HG02610 (cell line): ENCODE data around the gene CBS.
"Not testable (repeated sequence)": the region's sequence is repeated elsewhere in the genome, so short reads cannot be mapped to it uniquely, and the experiment has no call there.

Experiments
- ATAC-seq: cut with Tn5 transposase; IDR thresholded peaks from one replicate; pipeline ENCODE4 v1.9.1; 2021; ENCODE audit warnings: mild to moderate bottlenecking, moderate library complexity; ENCODE audit not compliant: unreplicated experiment

Gene CBS

DNA sequence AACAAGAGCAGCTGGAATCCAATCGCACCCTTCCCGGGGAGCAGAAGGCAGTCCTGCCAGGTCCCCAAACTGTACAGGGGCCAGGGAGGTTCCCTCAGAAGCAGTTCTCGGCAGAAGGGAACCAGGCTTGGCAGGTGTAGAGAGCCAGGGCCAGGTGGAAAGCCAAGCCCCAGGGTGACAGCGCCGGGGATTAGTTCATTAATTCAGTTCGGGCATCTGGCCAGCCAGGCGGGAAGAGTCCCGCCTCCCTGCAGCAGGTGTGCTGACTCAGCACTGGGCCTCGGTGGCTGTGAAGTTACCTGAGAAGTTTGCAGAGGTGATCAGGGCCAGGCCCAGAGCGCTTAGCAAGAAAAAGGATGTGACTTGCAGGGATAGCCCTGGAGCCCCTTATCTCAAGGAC is 6.0 kb downstream of the CBS start:
- not testable (repeated sequence) for ATAC-seq

DNA sequence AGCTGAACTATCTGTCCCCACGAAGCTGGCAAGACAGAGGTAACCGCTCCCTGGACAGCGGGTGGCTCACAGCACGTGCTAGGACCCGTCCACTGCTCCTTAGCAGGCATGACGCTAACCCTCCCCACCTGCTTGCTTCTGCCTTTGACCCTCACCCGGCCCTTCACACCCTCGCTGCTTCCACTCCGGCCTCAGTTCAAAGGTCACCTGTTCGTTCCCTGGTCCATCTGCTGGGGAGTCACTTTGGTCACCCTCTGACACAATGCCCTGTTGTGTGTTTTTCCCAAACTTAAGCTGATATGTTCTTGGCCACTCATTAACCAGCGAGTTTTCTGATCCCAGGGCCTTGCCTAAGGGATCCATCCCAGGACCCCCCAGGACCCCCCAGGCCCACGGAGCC is 7.6 kb downstream of the CBS start:
- ATAC-seq: not testable (repeated sequence)

DNA sequence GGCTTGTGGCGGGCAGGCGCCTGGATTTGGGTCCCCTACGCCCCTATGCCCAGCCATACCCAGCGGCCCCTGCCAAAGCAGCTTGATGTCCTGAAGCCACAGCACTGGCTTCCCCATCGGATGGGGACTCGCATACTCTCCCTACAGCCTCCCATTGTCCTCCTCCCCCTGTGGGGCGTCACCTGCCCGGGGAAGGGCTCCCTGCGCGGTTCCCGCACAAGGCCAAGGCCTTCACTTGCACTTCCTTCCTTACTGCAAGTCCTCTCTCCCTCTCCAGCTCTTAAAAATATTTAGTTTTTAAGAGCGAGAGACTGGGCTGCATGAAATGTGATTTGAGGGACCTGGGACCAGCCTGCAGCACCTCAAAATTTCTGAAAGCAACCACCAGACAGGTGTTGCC is 8.9 kb downstream of the CBS start:
- not testable (repeated sequence) for ATAC-seq

DNA sequence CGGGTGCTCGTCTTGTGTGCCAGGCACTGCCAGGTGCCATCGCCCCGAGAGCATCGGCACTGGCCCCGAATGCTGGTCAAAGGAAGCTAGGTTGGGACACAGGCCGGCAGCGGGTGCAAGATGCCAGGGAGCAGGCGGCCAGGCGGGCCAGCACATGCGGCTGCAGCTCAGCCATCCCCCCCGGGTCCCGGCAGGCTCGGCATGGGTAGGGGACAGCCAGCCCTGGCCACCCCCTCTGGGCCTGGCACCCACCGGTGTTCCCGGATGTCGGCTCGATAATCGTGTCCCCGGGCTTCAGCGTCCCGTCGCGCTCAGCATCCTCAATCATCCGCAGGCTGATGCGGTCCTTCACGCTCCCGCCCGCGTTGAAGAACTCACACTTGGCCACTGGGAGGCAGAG is 9.6 kb downstream of the CBS start:
- not testable (repeated sequence) for ATAC-seq

DNA sequence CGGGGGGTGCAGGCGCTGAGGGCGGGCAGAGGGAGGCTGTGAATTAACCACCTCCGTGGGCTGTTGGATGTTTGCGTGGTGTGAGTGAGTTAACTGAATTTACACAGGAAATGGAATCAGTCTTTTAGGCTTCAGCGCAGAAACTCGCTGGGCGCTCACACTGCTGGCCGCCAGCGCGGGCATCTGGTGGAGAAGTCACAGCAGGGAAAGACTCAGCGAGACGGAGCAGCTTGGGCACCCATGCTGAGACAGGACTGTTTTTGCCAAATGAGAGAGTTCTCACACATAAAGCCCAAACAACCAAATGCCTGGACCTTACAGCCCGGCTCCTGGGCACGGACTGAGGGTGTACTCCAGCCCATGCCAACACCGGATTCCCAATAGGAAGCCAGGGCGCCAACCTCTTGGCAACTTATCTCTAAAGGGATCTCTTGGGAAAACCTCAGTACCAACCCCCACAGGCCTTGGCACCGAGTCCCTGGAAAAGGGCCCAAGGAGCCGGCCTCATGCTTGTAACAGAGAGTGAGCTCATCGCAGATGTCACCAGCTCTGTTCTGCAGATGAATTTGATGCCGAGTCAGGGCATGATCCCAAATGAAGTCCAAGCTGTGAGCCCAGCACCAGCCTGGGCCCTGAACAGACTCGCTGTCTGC is 11.2 kb downstream of the CBS start:
- ATAC-seq: not testable (repeated sequence)

DNA sequence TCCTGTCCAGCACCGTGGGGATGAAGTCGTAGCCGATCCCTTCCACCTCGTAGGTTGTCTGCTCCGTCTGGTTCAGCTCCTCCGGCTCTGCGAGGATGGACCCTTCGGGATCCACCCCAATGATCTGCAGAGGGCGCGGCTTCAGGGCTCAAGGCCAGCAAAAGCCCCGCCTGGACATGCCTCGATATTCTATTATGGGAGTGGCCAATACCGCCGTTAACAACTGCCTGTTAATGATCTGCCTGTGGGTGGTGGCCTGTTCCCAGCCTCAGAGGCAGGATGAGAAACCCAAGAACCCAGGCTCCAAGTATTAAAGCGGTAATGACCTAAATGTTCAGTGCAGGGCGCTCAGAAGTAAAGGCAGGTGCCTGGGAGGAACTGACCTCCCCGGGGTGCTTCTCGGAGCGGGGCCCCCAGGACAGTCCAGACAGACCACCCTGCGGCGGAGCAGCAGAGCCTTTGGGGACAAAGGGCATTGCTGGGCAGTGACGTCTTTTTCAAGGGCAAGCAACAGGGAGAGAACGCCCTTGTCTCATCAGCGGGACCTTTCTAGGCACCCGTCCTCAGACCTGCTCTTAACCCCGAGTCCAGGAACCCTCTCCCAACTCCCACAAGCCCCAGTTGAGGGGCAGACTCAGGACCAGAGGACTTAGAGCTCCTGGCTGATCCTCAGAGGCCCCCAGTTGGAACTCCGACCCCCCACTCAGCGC is 12.5 kb downstream of the CBS start:
- ATAC-seq: not testable (repeated sequence)

DNA sequence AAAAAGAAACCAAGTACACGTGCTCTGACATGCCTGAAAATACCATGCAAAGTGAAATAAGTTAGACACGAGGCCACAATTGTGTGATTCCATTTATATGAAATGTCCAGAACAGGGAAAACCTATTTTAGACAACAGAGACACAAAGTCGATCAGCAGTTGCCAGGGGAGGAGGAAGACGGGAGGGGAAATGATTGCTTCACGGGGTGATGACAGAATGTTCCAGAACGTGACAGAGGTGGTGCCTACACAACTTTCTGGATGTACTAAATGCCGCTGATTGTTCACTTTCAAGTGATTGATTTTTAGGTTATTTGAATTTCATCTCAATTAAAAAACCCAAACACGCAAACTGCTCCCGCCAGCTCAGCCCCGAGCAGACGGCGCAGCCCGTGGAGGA is 22.5 kb downstream of the CBS start:
- not testable (repeated sequence) for ATAC-seq

DNA sequence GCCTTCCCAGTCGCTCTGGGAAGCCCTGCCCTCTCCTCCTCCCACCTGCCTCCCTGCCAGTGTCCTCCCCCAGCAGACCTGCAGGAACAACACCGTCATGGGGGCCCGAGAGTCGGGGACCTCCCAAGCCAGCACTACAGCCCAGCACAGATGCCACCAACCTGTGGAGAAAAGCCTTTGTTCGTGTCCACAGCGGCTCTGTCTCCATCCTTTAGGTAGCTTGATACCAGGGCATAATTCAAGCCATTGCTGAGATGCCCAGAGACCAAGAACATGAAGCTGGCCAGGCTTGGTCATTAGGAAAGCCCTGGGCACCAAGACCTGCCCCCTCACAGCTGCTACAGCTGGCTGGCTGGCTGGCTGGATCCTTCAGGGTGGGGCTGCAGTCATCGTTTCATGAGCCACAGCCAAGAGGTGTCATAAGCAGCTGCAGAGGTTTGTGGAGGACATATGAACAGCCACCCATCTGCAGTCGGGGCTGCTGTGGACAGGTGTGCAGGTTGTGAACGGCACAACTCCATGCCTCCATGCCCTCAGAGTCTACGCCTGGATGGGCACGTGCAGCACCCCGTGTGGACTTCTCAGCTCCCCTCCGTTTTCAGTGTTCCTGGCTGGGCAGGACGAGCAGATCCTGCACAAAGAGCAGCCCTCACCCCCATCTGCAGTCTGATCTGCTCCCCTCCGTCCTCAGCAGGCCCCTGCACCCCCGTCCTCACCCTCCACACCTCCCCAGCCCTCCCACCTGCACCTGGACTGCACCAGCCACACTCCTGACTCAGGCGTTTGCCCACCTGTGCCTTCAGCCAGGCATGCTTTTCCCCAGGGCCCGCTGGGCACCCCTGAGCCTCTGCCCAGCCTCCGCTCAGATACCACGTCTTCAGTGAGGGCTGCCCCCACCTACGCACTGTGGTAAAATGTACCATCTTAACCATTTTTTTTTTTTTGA is 29.5 kb downstream of the CBS start:
- not testable (repeated sequence) for ATAC-seq

DNA sequence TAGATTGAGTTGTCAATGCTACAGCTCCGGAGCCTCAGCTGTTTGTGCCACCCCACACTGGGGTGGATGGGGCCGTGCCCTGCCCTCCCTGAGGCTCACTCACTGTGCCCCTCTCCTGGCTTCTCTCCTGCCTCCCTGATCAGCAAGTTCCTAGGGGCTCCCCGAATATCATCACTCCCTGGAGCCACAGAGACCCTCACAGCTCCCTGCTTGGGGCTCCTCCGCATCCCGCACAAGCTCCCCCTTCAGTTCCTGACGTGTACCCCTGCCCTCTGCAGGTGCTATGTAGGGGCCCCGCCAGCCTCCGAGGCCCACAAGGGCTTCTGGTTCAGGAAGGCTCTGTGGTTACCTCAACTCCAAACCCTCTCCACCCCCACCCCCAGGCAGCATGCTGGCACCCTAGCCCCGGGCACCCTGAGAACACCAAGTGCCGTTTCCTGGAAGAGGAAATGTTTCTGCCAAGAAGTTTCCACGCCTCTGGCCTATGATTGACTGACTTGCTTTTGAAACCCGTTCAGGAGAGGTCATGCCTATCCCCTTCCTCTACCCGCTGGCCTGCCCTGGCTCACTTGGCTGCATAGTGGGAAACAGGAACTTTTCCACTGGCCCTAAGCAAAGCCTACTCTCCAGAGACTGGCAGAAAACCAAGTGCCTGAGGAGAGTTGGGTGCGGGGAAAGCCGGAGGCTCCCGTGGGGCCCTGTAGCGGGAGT is 30.3 kb downstream of the CBS start:
- ATAC-seq: not testable (repeated sequence)

DNA sequence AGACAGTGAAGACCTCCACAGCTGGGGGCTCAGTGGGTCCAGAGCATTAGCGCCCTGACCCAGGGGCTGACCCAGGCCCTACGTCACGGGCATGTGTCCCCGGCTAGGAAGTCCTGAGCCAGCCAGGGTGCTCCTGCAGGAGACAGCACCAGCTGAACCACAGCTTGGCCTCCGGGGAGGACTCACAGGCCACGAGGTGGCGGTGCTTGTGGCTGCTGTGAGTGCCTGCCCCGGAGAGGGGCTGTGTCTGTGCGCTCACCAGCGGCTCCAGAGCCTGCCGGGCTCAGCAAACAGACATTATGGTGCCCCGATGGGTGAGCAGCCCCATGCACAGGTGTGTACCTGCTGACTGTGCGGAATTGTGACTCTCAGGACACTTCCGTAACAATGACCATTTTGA is 31.1 kb downstream of the CBS start:
- ATAC-seq: not testable (repeated sequence)

DNA sequence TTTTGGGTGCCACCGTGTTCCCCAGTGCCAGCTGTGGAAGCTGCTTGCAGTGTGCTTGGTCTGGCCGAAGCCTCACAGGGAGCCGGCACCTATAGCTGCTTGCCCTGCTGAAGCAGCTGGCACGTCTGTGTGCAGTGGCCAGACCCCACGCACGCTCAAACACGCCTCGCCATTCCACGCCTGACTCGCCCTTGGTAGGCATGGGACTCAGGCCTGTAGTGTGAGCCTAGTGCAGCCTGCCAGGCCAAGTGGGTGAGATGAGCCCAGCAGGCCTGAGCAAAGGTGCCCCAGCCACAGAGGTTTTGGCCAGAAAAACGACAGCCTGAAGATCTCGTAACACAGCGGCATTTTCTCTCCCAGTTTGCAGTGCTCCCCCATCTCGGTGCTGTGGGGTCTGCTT is 32.3 kb downstream of the CBS start:
- not testable (repeated sequence) for ATAC-seq

DNA sequence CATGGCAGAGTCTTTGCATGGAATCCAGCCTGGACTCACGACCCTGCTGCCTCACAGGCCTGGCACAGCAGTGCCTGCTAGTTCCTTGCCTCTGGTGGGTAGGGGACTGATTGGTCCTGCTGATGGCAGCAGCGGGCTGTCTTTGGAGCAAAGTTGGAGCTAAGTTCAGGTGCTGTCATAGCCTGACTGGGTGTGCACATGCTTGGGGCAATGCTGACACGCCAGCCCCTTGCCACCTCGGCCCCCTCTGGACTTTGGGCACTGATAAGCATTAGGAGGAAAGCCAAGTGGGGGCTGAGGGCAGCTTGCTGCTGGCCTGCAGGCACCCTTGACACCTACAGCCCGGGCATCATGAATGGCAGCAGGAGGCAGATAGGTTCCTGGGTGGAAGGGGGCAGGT is 33.5 kb downstream of the CBS start:
- not testable (repeated sequence) for ATAC-seq

DNA sequence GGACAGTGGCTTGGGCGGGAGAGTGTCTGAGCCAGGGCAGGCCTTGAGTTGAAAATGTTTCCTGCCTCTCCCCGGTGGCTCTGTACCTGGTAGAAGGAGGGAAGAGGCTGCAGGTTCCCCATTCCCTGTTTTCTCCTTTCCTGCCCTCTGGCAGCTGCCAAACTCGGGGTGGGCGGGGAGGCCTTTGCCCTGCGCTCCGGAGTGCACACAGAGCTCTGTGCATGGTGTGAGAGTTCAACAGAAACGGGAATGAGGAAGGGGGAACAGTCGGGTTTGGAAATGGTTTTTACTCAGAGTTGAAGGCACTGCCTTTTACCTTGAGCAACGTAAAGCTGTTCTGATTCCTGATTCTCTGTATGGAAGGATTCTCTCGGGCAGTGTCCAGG is 37.0 kb downstream of the CBS start:
- ATAC-seq: not testable (repeated sequence)

DNA sequence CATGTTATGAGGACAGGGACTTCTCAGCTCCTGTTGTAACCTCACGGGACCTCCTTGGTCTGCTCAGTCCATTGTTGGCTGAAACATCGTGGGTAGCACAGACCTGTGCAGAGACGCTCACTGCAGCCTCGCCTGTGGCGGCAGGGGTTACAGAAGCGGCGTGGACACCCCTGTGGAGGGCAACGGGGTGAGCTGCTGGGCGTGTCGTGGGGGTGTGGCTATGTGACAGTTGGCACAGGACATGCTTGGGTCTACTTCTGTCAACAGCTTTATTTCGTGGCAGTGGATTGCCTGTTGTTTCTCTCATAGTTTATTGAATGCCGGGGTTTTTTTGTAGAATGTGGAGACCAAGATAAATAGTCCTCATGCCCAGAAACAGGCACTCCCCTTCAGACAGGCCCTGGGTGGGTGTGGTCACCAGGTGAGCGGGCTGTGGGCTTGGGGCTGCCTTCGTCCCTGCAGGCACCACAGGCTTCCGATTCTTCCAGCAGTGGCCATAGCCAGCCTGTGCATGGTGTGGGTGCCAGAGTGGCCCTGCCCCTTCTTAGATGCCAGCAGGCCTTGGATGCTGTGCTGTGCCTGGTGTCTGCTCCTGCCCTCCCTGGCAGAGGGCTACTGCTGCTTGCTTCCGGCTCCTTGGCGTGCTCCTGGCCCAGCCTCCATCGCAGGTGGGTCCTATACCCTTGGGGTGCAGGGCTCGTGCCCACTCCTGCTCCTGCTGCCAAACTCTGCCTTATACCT is 37.5 kb downstream of the CBS start:
- ATAC-seq: not testable (repeated sequence)

DNA sequence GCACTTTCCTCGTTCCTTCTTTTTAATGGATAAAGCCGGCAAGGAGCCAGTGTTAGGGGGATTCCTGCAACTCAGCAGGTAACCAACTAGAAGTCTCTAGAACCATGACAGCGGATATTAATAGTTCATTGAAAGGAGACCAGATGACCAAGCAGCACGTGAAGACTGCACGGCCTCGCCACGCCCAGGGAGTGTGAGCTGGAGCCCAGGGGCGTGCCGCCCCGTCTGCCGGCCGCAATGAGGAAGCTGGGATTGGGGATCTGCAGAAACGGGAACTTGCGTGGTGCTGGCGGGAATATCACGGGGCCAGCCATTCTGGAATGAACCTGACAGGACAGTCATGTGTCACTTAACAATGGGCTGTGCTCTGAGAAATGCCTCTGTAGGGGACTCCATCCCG is 38.7 kb downstream of the CBS start:
- ATAC-seq: not testable (repeated sequence)

DNA sequence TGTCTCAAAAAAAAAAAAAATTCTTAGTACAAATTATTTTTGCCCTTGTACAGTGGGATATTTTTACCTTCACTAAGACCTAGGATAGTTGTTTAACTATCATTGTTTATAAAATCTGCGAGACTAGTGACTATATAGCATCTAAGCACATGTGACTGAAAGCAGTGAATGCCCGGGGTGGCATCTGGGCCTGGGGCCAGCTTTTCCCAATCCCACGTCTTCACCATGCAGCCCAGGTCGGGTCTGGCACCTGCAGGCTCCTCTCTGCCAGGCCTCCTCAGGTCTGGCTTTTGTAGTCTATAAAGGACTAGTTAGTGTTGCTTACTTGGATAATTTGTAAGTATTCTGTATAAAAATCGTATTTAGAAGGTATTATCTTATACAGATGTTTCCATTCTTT is 40.8 kb downstream of the CBS start:
- no peak for ATAC-seq

DNA sequence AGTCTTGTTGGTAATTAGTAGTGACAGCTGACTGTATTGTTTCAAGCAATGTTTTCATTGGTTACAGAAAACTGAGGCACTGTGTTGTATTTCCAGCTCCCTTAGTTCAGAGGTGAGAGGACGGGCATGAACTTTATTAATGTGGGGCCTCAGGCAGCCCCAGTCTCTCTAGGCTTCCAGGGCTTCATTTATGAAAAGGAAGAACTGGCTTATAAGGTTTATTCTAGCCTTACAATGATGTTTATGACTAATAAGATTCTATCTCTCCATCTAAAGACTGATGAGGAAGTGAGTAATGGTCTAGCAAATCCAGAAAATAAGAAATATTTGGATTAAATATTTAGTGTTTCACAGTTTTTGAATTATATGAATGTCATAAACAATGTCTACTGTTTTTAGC is 41.5 kb downstream of the CBS start:
- no peak for ATAC-seq

DNA sequence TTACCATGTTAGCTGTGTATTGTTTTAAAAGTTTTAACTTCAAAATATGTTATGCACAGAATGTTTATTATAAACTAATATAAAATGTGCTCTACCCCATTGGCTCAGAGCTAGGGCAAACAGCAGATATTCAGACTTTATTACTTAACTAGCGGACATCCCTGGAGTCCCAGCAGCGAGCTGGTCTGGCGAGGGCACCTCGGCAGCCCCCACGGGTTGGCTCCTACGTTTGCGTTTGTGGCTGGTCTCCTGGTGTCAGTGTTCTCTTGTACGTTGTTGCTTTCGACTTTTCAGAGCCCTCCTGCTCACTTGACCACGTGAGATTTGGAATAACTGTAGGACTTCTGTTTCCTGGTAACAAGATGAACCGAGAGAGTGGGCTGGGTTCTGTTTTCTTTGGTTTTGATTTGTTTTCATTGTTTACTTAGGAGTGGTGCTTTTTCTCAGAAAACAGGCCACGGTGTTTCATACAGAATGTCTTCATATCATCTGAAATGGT is 44.5 kb downstream of the CBS start:
- ATAC-seq: no peak

DNA sequence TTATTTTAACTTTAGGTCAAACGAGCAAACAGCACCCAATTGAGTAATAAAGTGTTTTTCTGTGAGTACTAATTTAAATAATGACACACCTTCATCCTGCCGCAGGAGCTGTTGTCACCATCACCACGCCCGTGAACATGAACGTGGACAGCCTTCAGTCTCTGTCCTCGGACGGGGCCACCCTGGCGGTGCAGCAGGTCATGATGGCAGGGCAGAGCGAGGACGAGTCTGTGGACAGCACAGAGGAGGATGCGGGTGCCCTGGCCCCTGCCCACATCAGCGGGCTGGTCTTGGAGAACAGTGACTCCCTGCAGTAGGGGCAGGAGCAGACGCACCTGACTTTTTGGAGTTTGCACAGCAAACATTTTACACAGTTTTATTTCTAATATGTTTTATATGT is 45.9 kb downstream of the CBS start:
- ATAC-seq: no peak
